HepG2 (cell line): ENCODE results near the gene UNC79. TPM values are rescaled to one million over a fixed set of nuclear protein-coding genes. Genes with fewer than 3 reads are reported as not detected.

Source experiments
- LCORL ChIP-seq, 2 experiments: fragments of 450-650 bp in 1 of 2; sonication (generic) in 1 of 2; formaldehyde crosslinking in 1 of 2; IDR thresholded peaks; 2 replicates each; pipeline versions ENCODE4 v1.5.0 to v1.6.1; 2017 to 2020; ENCODE audit warnings: antibody characterized with exemption in 1 of 2, missing genetic modification reagents in 1 of 2
- SIN3A ChIP-seq: IDR thresholded peaks from 2 replicates; pipeline ENCODE4 v1.6.1; 2011; ENCODE audit warnings: low read depth, mild to moderate bottlenecking, control low read depth, low read length, borderline replicate concordance
- TCF7 ChIP-seq: sonication (generic); IDR thresholded peaks from 2 replicates; pipeline ENCODE4 v1.6.1; 2016; ENCODE audit warnings: antibody characterized with exemption, low read depth
- U2AF2 ChIP-seq: fragments of 200-400 bp; formaldehyde crosslinking; IDR thresholded peaks from 2 replicates; pipeline ENCODE4 v1.6.1; 2017; ENCODE audit warnings: low read depth, mild to moderate bottlenecking, low read length
- ZNF260 ChIP-seq: sonication (generic); formaldehyde crosslinking; IDR thresholded peaks from 2 replicates; pipeline ENCODE4 v1.4.0; 2020; ENCODE audit warnings: missing genetic modification reagents, low read depth, mild to moderate bottlenecking, borderline replicate concordance
- ZNF264 ChIP-seq: sonication (generic); formaldehyde crosslinking; IDR thresholded peaks from 2 replicates; pipeline ENCODE4 v1.4.0; 2020; ENCODE audit warnings: missing genetic modification reagents
- ZNF646 ChIP-seq: sonication (generic); formaldehyde crosslinking; IDR thresholded peaks from 2 replicates; pipeline ENCODE4 v1.9.0; 2021; ENCODE audit warnings: mild to moderate bottlenecking, missing genetic modification reagents
- ZNF841 ChIP-seq: sonication (generic); formaldehyde crosslinking; IDR thresholded peaks from 2 replicates; pipeline ENCODE4 v1.8.1; 2023; ENCODE audit warnings: missing genetic modification reagents, borderline replicate concordance
- polyA plus RNA-seq, 8 experiments: library from polyadenylated mRNA; depleted of rRNA in 3 of 8; stranded (reverse) in 7 of 8; unstranded in 1 of 8; fragments of >200 nt; fragmentation: Illumina TruSeq in 4 of 8; extraction: Trizol in 4 of 8; gene quantifications; 2 replicates each; pipeline versions ENCODE4 v1.2.1 to v1.2.3, GENCODE V29; 2011 to 2016; ENCODE audit warnings: low read depth in 4 of 8, missing spikeins in 1 of 8, mixed read lengths in 1 of 8; ENCODE audit not compliant: insufficient read depth in 1 of 8
- total RNA-seq, 5 experiments: library from RNA; depleted of rRNA; stranded (reverse); fragments of >200 nt; fragmentation: Illumina TruSeq; extraction: Trizol; gene quantifications; 2 replicates each; pipeline ENCODE4 v1.2.3, GENCODE V29; 2016; ENCODE audit warnings: low read depth in 1 of 5
- TF ChIP-seq, protein P1 (sequence below): sonication (generic); formaldehyde crosslinking; conservative IDR thresholded peaks from 2 replicates; pipeline ENCODE4 v1.8.0; 2022; ENCODE audit warnings: missing genetic modification reagents

The UNC79 gene
- total and polyA plus RNA-seq, 2 of the 13 experiments (the other 11 are each of a cell fraction or from before 2014, with no cell fraction given): under 0.01 TPM; not detected in 1

GRCh38 chr14:93396456-93396855 is 34.3 kb upstream of the UNC79 start (continued):
- no peak for TF ChIP-seq ZNF646 (CRISPR knock-in tag)
- TF ChIP-seq, protein P1, sequence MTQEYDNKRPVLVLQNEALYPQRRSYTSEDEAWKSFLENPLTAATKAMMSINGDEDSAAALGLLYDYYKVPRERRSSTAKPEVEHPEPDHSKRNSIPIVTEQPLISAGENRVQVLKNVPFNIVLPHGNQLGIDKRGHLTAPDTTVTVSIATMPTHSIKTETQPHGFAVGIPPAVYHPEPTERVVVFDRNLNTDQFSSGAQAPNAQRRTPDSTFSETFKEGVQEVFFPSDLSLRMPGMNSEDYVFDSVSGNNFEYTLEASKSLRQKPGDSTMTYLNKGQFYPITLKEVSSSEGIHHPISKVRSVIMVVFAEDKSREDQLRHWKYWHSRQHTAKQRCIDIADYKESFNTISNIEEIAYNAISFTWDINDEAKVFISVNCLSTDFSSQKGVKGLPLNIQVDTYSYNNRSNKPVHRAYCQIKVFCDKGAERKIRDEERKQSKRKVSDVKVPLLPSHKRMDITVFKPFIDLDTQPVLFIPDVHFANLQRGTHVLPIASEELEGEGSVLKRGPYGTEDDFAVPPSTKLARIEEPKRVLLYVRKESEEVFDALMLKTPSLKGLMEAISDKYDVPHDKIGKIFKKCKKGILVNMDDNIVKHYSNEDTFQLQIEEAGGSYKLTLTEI (CRISPR knock-in tag): no peak
- no peak for TF ChIP-seq SIN3A
- no peak for TF ChIP-seq U2AF2
- no peak for TF ChIP-seq ZNF260
- no peak for TF ChIP-seq ZNF841 (CRISPR knock-in tag)
- TF ChIP-seq LCORL (IDR thresholded peaks at IDR 0.05): no peak
- no peak for TF ChIP-seq LCORL (CRISPR knock-in tag; IDR thresholded peaks at IDR 0.05)
- TF ChIP-seq ZNF264 (CRISPR knock-in tag): no peak
- TF ChIP-seq TCF7: no peak
